HepG2 (cell line): ENCODE data around the gene RPS27L. TPM values are rescaled to one million over a fixed set of nuclear protein-coding genes. Genes with fewer than 3 reads are reported as not detected.

ENCODE experiments used
- CHCHD3 ChIP-seq: sonication (generic); formaldehyde crosslinking; IDR thresholded peaks from 2 replicates; pipeline ENCODE4 v1.8.0; 2022; ENCODE audit warnings: mild to moderate bottlenecking, missing genetic modification reagents, moderate library complexity
- FOXM1 ChIP-seq: sonication (generic); formaldehyde crosslinking; IDR thresholded peaks from 2 replicates; pipeline ENCODE4 v1.5.0; 2020; ENCODE audit warnings: missing genetic modification reagents
- HDAC1 ChIP-seq: sonication (generic); formaldehyde crosslinking; IDR thresholded peaks from 2 replicates; pipeline ENCODE4 v1.5.1; 2020; ENCODE audit warnings: mild to moderate bottlenecking, missing genetic modification reagents
- JUN ChIP-seq: sonication (generic); formaldehyde crosslinking; IDR thresholded peaks from 2 replicates; pipeline ENCODE4 v1.4.0; 2020; ENCODE audit warnings: mild to moderate bottlenecking, missing genetic modification reagents
- NFIC ChIP-seq: IDR thresholded peaks from 2 replicates; pipeline ENCODE4 v1.6.1; 2012; ENCODE audit warnings: mild to moderate bottlenecking, low read length, inconsistent platforms
- ONECUT2 ChIP-seq: sonication (generic); formaldehyde crosslinking; IDR thresholded peaks from 2 replicates; pipeline ENCODE4 v1.4.0; 2020; ENCODE audit warnings: missing genetic modification reagents
- PRMT3 ChIP-seq: sonication (generic); formaldehyde crosslinking; IDR thresholded peaks from 2 replicates; pipeline ENCODE4 v1.8.1; 2022; ENCODE audit warnings: low read depth, mild to moderate bottlenecking, moderate library complexity, missing genetic modification reagents, borderline replicate concordance
- RORA ChIP-seq: sonication (generic); formaldehyde crosslinking; IDR thresholded peaks from 2 replicates; pipeline ENCODE4 v1.5.0; 2020; ENCODE audit warnings: mild to moderate bottlenecking, missing genetic modification reagents, moderate library complexity
- SALL1 ChIP-seq: sonication (generic); formaldehyde crosslinking; IDR thresholded peaks from 2 replicates; pipeline ENCODE4 v1.8.0; 2022; ENCODE audit warnings: mild to moderate bottlenecking, missing genetic modification reagents
- TARDBP ChIP-seq: sonication (generic); formaldehyde crosslinking; IDR thresholded peaks from 2 replicates; pipeline ENCODE4 v1.8.0; 2022; ENCODE audit warnings: mild to moderate bottlenecking, missing genetic modification reagents
- U2AF2 ChIP-seq: fragments of 200-400 bp; formaldehyde crosslinking; IDR thresholded peaks from 2 replicates; pipeline ENCODE4 v1.6.1; 2017; ENCODE audit warnings: low read depth, mild to moderate bottlenecking, low read length
- ZFP37 ChIP-seq: sonication (generic); formaldehyde crosslinking; IDR thresholded peaks from 2 replicates; pipeline ENCODE4 v1.4.0; 2020; ENCODE audit warnings: missing genetic modification reagents, borderline replicate concordance
- ZNF235 ChIP-seq: sonication (generic); formaldehyde crosslinking; IDR thresholded peaks from 2 replicates; pipeline ENCODE4 v1.8.1; 2023; ENCODE audit warnings: mild to moderate bottlenecking, missing genetic modification reagents, borderline replicate concordance
- ZNF274 ChIP-seq: sonication (generic); formaldehyde crosslinking; IDR thresholded peaks from 2 replicates; pipeline ENCODE4 v1.5.1; 2020; ENCODE audit warnings: mild to moderate bottlenecking, missing genetic modification reagents
- ZNF275 ChIP-seq: sonication (generic); formaldehyde crosslinking; IDR thresholded peaks from 2 replicates; pipeline ENCODE4 v1.8.0; 2022; ENCODE audit warnings: missing genetic modification reagents, mild to moderate bottlenecking, inconsistent platforms, borderline replicate concordance
- ZNF326 ChIP-seq: sonication (generic); formaldehyde crosslinking; IDR thresholded peaks from 2 replicates; pipeline ENCODE4 v1.4.0; 2020; ENCODE audit warnings: missing genetic modification reagents, borderline replicate concordance
- ZNF367 ChIP-seq: sonication (generic); formaldehyde crosslinking; IDR thresholded peaks from 2 replicates; pipeline ENCODE4 v1.4.0; 2020; ENCODE audit warnings: missing genetic modification reagents, borderline replicate concordance
- ZNF512 ChIP-seq: sonication (generic); formaldehyde crosslinking; IDR thresholded peaks from 2 replicates; pipeline ENCODE4 v1.4.0; 2020; ENCODE audit warnings: mild to moderate bottlenecking, missing genetic modification reagents
- ZNF674 ChIP-seq: sonication (generic); formaldehyde crosslinking; IDR thresholded peaks from 2 replicates; pipeline ENCODE4 v1.5.0; 2020; ENCODE audit warnings: low read depth, mild to moderate bottlenecking, missing genetic modification reagents
- ZNF773 ChIP-seq: sonication (generic); formaldehyde crosslinking; IDR thresholded peaks from 2 replicates; pipeline ENCODE4 v1.4.0; 2020; ENCODE audit warnings: missing genetic modification reagents, borderline replicate concordance
- ZSCAN31 ChIP-seq: sonication (generic); formaldehyde crosslinking; IDR thresholded peaks from 2 replicates; pipeline ENCODE4 v1.5.0; 2020; ENCODE audit warnings: low read depth, mild to moderate bottlenecking, missing genetic modification reagents
- polyA plus RNA-seq, 8 experiments: library from polyadenylated mRNA; depleted of rRNA in 3 of 8; stranded (reverse) in 7 of 8; unstranded in 1 of 8; fragments of >200 nt; fragmentation: Illumina TruSeq in 4 of 8; extraction: Trizol in 4 of 8; gene quantifications; 2 replicates each; pipeline versions ENCODE4 v1.2.1 to v1.2.3, GENCODE V29; 2011 to 2016; ENCODE audit warnings: low read depth in 4 of 8, missing spikeins in 1 of 8, mixed read lengths in 1 of 8; ENCODE audit not compliant: insufficient read depth in 1 of 8
- total RNA-seq, 5 experiments: library from RNA; depleted of rRNA; stranded (reverse); fragments of >200 nt; fragmentation: Illumina TruSeq; extraction: Trizol; gene quantifications; 2 replicates each; pipeline ENCODE4 v1.2.3, GENCODE V29; 2016; ENCODE audit warnings: low read depth in 1 of 5
- TF ChIP-seq, protein P1 (sequence below): sonication (generic); formaldehyde crosslinking; IDR thresholded peaks from 2 replicates; pipeline ENCODE4 v1.5.0; 2020; ENCODE audit warnings: mild to moderate bottlenecking, missing genetic modification reagents
- TF ChIP-seq, protein P2 (sequence below): IDR thresholded peaks from 2 replicates; pipeline ENCODE4 v1.6.1; 2018; ENCODE audit warnings: missing genetic modification reagents, mild to moderate bottlenecking, missing compliant biosample characterization
- TF ChIP-seq, protein P3 (sequence below): IDR thresholded peaks from 2 replicates; pipeline ENCODE4 v1.6.1; 2016

Gene RPS27L
- total and polyA plus RNA-seq, 2 of the 13 experiments (the other 11 are each of a cell fraction or from before 2014, with no cell fraction given), result 231 to 433 TPM

GRCh38 chr15:63121382-63122001, 35.8 kb downstream of the RPS27L start, which contains the start of gene LACTB (continued):
- TF ChIP-seq RORA (CRISPR knock-in tag) (no peak), U2AF2 (no peak), ZNF274 (CRISPR knock-in tag) (no peak), ZFP37 (CRISPR knock-in tag) (no peak), TARDBP (CRISPR knock-in tag) (peak; percentile 45; the same call in 1 of the 2 replicates), ZSCAN31 (CRISPR knock-in tag) (no peak), ZNF773 (no peak; the same call in 1 of the 2 replicates), ZNF367 (no peak), ZNF512 (CRISPR knock-in tag) (no peak), PRMT3 (CRISPR knock-in tag) (no peak), ONECUT2 (no peak), SALL1 (CRISPR knock-in tag) (0 out of 2 replicates have a peak, but pooled peaks have one; percentile 3), HDAC1 (CRISPR knock-in tag) (peak; percentile 77; the same call in 1 of the 2 replicates), ZNF674 (CRISPR knock-in tag) (no peak), ZNF235 (no peak), FOXM1 (CRISPR knock-in tag) (no peak), ZNF326 (no peak), JUN (CRISPR knock-in tag) (no peak), ZNF275 (no peak), CHCHD3 (CRISPR knock-in tag) (no peak), NFIC (no peak)
- TF ChIP-seq, protein P1, sequence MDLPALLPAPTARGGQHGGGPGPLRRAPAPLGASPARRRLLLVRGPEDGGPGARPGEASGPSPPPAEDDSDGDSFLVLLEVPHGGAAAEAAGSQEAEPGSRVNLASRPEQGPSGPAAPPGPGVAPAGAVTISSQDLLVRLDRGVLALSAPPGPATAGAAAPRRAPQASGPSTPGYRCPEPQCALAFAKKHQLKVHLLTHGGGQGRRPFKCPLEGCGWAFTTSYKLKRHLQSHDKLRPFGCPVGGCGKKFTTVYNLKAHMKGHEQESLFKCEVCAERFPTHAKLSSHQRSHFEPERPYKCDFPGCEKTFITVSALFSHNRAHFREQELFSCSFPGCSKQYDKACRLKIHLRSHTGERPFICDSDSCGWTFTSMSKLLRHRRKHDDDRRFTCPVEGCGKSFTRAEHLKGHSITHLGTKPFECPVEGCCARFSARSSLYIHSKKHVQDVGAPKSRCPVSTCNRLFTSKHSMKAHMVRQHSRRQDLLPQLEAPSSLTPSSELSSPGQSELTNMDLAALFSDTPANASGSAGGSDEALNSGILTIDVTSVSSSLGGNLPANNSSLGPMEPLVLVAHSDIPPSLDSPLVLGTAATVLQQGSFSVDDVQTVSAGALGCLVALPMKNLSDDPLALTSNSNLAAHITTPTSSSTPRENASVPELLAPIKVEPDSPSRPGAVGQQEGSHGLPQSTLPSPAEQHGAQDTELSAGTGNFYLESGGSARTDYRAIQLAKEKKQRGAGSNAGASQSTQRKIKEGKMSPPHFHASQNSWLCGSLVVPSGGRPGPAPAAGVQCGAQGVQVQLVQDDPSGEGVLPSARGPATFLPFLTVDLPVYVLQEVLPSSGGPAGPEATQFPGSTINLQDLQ (CRISPR knock-in tag), result no peak
- TF ChIP-seq, protein P2, sequence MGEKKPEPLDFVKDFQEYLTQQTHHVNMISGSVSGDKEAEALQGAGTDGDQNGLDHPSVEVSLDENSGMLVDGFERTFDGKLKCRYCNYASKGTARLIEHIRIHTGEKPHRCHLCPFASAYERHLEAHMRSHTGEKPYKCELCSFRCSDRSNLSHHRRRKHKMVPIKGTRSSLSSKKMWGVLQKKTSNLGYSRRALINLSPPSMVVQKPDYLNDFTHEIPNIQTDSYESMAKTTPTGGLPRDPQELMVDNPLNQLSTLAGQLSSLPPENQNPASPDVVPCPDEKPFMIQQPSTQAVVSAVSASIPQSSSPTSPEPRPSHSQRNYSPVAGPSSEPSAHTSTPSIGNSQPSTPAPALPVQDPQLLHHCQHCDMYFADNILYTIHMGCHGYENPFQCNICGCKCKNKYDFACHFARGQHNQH (CRISPR knock-in tag), result no peak
- TF ChIP-seq, protein P3, sequence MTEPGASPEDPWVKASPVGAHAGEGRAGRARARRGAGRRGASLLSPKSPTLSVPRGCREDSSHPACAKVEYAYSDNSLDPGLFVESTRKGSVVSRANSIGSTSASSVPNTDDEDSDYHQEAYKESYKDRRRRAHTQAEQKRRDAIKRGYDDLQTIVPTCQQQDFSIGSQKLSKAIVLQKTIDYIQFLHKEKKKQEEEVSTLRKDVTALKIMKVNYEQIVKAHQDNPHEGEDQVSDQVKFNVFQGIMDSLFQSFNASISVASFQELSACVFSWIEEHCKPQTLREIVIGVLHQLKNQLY (CRISPR knock-in tag), result no peak
